BLaER1 treated with 17β-estradiol and CSF1 and Interleukin-3, amounts not matched to agents 10 nM and 100 nM (cell line): ENCODE data around the gene ITGA7.

ENCODE experiments used
- H3K27ac ChIP-seq, 11 experiments: shearing (Covaris generic); formaldehyde crosslinking; 2 replicates each; pipeline ENCODE4 v1.8.1; 2022
- H3K27me3 ChIP-seq, 11 experiments: shearing (Covaris generic); formaldehyde crosslinking; 2 replicates each; pipeline ENCODE4 v1.8.1; 2022
- H3K36me3 ChIP-seq, 11 experiments: shearing (Covaris generic); formaldehyde crosslinking; 2 replicates each; pipeline ENCODE4 v1.8.1; 2022
- H3K4me1 ChIP-seq, 10 experiments: shearing (Covaris generic); formaldehyde crosslinking; 2 replicates each; pipeline ENCODE4 v1.8.1; 2022
- H3K4me2 ChIP-seq, 11 experiments: shearing (Covaris generic); formaldehyde crosslinking; 2 replicates each; pipeline ENCODE4 v1.8.1; 2022
- H3K4me3 ChIP-seq, 10 experiments: shearing (Covaris generic); formaldehyde crosslinking; 2 replicates each; pipeline ENCODE4 v1.8.1; 2022
- H3K9ac ChIP-seq, 11 experiments: shearing (Covaris generic); formaldehyde crosslinking; 2 replicates each; pipeline ENCODE4 v1.8.1; 2022
- H3K9me3 ChIP-seq, 11 experiments: shearing (Covaris generic); formaldehyde crosslinking; replicated peaks in 1 of 11; 2 replicates each; pipeline ENCODE4 v1.8.1; 2022
- H4K20me1 ChIP-seq, 11 experiments: shearing (Covaris generic); formaldehyde crosslinking; 2 replicates each; pipeline ENCODE4 v1.8.1; 2022
- Cebpa-rat ChIP-seq, 11 experiments: shearing (Covaris generic); IDR thresholded peaks; 2 replicates each; pipeline ENCODE4 v1.8.1; 2022

Gene ITGA7

DNA sequence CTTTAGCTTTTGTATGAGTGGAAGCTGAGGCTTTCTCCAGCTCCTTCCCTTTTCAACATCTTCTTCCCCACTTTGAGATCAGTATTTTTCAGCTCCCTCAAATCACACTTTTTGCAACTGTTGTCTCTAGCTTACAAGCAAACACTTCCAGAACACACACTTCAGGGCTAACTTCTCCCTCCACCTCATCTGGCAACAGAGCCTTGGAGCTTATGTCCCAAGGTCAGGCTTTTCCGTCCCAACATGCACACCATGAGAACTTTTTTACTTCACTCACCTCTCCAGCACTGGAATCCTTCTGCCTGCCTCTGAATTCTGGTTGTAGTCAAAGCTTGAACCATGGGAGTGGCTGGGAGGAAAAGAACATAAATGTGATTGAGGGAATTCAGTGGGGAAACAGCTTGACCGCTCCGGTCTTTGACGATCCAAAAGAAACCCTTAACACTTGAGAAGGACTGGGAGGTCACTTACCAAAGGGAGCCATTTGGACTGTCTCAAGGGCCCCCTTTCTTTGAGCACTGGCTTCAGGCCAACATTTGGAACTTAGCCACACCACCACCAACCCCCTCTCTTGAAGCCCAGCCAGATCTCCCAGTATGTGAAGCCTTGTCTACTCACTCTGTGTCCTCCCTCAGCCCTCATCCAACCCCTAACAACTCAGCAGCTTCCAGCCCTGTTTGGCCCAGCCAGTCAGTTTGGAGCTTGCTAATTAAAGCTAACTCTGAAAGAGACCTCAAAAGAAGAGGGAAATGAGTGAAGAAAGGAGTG lies 4.3 kb upstream of the ITGA7 start:
- TF ChIP-seq Cebpa-rat (IDR thresholded peaks at IDR 0.05): no peak
- Histone ChIP-seq H3K4me2 (no peak overlapping the region), H4K20me1 (peaks cover 0 to 12% (median 0%) of the 10 kb centered on the region in 11 experiments; a peak in 4 of 22 replicates), H3K9me3 (no peaks in the 10 kb centered on the region), H3K4me1 (peaks cover 32 to 43% (median 41%) of the 10 kb centered on the region in 10 experiments), H3K27me3 (peaks cover 5 to 39% (median 6%) of the 10 kb centered on the region in 11 experiments), H3K9ac (no peak overlapping the region), H3K27ac (no peak overlapping the region), H3K36me3 (no peaks in the 10 kb centered on the region), H3K4me3 (no peak overlapping the region)

DNA sequence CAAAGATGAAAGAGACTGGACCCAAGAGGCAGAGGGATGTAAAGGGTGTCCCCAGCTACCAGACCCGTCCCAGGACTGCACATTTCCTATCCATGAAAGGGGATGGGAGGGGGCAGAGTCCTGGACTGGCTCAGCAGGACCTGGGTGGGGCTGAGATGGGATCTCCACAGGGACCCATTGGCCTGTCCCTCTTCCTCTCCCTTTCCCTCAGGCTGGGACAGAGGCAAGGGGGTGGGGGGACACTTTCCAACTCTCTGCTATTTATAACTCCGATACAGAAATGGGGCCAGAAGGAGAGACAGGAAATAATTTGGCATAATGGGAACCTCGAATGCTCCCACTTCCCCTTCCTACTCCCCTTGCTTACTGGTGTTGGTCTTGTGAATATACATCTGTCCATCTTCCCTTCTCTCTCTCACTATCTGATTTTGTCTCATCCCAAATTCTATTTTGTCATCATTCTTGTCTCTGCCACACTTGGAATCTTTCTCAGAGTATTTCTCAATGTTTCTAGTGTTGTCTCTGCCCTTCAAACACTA lies 1.1 kb upstream of the ITGA7 start:
- Histone ChIP-seq H3K4me1 (peaks cover 23 to 45% (median 40%) of the 10 kb centered on the region in 10 experiments), H3K27me3 (peaks cover 13 to 51% (median 14%) of the 10 kb centered on the region in 11 experiments), H4K20me1 (peaks cover 0 to 8% (median 0%) of the 10 kb centered on the region in 11 experiments; a peak in 2 of 22 replicates), H3K36me3 (no peaks in the 10 kb centered on the region), H3K4me3 (peak overlapping the region in 6 of 10 experiments; percentile 14 to 69 (median 54); a peak in 6 of 20 replicates), H3K9ac (no peak overlapping the region), H3K9me3 (no peaks in the 10 kb centered on the region), H3K27ac (no peak overlapping the region), H3K4me2 (peak overlapping the region; percentile 79 to 98 (median 95))
- TF ChIP-seq Cebpa-rat (IDR thresholded peaks at IDR 0.05): no peak

DNA sequence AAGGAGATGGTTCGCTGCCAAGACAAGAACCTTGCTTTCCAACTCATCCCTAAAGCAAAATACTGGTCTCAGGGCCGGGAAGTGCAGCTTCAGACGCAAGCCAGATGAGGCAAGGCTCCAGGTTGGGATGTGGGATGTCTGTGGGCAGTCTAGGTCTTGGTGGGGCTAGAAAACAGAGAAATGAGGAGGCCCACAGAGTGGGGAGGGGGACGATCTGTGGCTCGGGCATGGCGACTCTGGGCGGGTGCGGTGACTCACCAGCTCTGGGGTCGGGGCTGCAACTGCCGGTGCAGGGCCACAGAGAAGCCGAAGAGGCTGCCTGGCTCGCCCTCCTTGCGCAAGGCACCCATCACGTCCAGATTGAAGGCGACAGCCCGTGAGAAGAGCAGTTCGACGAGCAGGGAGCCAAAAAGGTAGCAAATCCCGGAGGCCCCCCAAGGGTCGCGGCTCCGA lies 459 bp downstream of the ITGA7 start:
- Histone ChIP-seq H3K36me3 (no peaks in the 10 kb centered on the region), H3K9ac (peak overlapping the region in 9 of 11 experiments; percentile 17 to 70 (median 53); a peak in 14 of 22 replicates), H4K20me1 (peaks cover 0 to 8% (median 0%) of the 10 kb centered on the region in 11 experiments; a peak in 2 of 22 replicates), H3K4me3 (peak overlapping the region; percentile 38 to 69 (median 56)), H3K9me3 (no peaks in the 10 kb centered on the region), H3K4me2 (peak overlapping the region; percentile 79 to 98 (median 95); a peak in 21 of 22 replicates), H3K27ac (0 out of 22 replicates have a peak overlapping the region, but pooled peaks of 1 of the 11 experiments have one; percentile 18), H3K4me1 (peaks cover 23 to 45% (median 40%) of the 10 kb centered on the region in 10 experiments), H3K27me3 (peaks cover 13 to 44% (median 14%) of the 10 kb centered on the region in 11 experiments)
- TF ChIP-seq Cebpa-rat (IDR thresholded peaks at IDR 0.05): peak in 3 of 11 experiments; percentile 9 to 58 (median 18); a peak in 1 of 22 replicates

DNA sequence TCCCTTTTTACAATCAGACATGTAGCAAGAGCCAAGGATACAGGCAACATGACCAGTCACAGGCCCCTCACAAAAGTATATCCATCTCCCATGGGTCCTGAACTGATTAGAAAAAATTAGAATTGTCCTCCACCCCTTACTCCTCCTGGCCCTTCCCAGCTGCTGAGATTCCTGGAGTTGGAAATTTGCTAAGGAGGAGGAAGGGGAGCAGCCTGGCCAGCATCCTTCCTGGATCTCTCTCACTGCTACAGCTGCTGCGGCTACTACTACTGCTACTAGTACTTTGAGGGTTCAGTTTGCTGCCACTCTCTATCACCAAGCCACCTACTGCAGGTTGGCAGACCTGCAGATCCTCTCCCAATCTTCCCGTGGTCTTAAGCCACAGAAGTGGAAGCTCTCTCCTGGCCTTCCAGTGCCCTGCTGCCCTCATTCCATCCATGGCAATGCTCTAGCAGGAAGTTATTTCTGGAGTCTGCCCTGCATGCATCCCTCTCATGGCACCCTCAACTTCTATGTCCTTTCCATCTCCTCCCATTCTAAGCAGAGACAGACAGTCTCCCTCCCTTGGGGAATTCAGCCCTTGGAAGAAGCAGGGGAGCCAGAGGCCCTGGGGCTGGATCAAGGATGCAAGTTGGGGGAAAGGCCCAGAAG lies 1.0 kb downstream of the ITGA7 start:
- H3K4me2 ChIP-seq: peak overlapping the region; percentile 79 to 98 (median 95); a peak in 21 of 22 replicates
- H3K36me3 ChIP-seq: no peaks in the 10 kb centered on the region
- peaks cover 13 to 39% (median 14%) of the 10 kb centered on the region in 11 experiments for H3K27me3 ChIP-seq
- TF ChIP-seq Cebpa-rat (IDR thresholded peaks at IDR 0.05): no peak
- peaks cover 0 to 8% (median 0%) of the 10 kb centered on the region in 11 experiments; a peak in 2 of 22 replicates for H4K20me1 ChIP-seq
- peak overlapping the region in 8 of 10 experiments; percentile 38 to 69 (median 57); a peak in 9 of 20 replicates for H3K4me3 ChIP-seq
- peaks cover 23 to 45% (median 40%) of the 10 kb centered on the region in 10 experiments for H3K4me1 ChIP-seq
- peak overlapping the region in 4 of 11 experiments; percentile 32 to 70 (median 66); a peak in 3 of 22 replicates for H3K9ac ChIP-seq
- H3K27ac ChIP-seq: 0 out of 22 replicates have a peak overlapping the region, but pooled peaks of 1 of the 11 experiments have one; percentile 18
- H3K9me3 ChIP-seq: no peaks in the 10 kb centered on the region

DNA sequence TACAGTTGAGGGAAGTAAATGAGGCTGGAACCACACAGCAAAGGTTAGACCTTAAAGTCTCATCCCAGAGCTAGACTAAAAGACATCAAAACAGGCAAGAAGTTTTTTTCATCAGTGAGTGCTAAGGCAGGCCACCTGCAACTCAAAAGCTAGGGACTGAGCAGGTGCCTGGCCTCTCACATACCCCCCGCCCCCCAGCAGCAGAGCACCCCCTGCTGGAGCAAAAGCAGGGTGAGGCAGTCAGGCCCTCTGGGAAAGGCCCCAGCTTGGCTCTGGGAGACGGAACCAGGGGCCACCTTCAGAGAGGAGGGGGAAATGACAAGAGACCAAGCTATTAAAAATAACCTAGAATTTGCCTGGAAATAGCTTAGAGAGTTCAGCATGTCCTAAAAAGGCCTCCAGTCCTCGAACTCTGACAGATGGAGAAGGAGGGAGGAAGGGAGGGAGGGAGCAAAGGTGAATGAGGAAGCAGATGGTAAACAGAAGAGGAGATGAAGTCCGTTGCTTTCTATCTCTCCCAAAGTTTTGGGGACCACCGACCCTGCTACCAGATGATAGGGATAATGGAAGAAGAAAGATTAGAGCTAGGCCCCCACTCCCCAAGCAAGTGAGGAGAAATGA lies 1.8 kb downstream of the ITGA7 start:
- Histone ChIP-seq H3K9me3 (no peaks in the 10 kb centered on the region), H3K4me2 (peak overlapping the region in 9 of 11 experiments; percentile 90 to 98 (median 95); a peak in 15 of 22 replicates), H3K9ac (no peak overlapping the region), H3K27ac (no peak overlapping the region), H3K4me3 (no peak overlapping the region), H3K27me3 (peaks cover 13 to 34% (median 14%) of the 10 kb centered on the region in 11 experiments), H4K20me1 (peaks cover 0 to 8% (median 0%) of the 10 kb centered on the region in 11 experiments; a peak in 2 of 22 replicates), H3K36me3 (no peaks in the 10 kb centered on the region), H3K4me1 (peaks cover 23 to 45% (median 42%) of the 10 kb centered on the region in 10 experiments)
- TF ChIP-seq Cebpa-rat (IDR thresholded peaks at IDR 0.05): no peak

DNA sequence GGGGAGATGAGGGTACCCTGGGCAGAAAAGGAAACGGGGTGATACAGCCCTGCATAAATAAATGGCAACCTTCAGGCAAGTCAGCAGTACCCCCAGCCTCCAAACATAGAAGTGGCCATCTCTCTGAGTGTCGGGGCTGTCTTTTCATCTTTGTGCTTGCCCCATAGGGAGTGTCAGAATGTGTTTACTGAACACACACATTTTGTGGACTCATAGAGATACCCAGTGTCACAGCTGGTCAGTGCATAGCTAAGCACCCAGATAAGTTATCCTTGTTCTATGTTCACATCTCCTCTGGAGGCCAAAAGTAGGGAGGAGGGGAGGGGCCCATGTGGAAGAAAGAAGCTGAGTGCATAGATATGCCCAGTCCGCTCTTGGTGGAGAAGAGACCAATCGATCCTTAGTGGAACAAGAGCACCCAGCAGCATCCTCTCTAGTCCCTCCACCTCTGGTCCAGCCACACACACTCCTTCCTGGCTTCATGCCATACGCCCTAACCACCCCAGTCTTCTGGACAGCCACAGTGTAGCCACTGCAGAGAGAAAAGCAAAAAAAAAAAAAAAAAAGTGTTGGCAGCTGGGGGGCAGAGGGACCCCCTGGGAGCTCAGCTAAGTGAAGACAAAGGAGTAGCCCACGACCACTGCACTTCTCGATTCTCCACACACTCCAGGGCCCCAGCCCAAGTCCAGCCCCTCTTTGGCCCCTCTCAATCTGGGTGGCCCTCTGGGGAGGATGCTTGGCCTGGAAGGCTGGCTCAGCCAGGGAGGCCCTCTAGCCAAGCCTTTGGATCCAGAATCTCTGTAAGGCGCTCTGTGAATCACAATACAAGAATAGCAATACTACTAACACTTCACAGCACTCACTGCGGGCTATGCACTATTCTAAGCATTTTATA lies 2.6 kb downstream of the ITGA7 start:
- Histone ChIP-seq H3K4me3 (no peak overlapping the region), H3K4me2 (peak overlapping the region in 3 of 11 experiments; percentile 19 to 93 (median 90); a peak in 2 of 22 replicates), H3K27ac (no peak overlapping the region), H3K36me3 (no peaks in the 10 kb centered on the region), H4K20me1 (peaks cover 0 to 8% (median 0%) of the 10 kb centered on the region in 11 experiments; a peak in 2 of 22 replicates), H3K9ac (no peak overlapping the region), H3K4me1 (peaks cover 23 to 50% (median 45%) of the 10 kb centered on the region in 10 experiments), H3K9me3 (no peaks in the 10 kb centered on the region), H3K27me3 (peaks cover 13 to 27% (median 14%) of the 10 kb centered on the region in 11 experiments)
- TF ChIP-seq Cebpa-rat (IDR thresholded peaks at IDR 0.05): no peak

DNA sequence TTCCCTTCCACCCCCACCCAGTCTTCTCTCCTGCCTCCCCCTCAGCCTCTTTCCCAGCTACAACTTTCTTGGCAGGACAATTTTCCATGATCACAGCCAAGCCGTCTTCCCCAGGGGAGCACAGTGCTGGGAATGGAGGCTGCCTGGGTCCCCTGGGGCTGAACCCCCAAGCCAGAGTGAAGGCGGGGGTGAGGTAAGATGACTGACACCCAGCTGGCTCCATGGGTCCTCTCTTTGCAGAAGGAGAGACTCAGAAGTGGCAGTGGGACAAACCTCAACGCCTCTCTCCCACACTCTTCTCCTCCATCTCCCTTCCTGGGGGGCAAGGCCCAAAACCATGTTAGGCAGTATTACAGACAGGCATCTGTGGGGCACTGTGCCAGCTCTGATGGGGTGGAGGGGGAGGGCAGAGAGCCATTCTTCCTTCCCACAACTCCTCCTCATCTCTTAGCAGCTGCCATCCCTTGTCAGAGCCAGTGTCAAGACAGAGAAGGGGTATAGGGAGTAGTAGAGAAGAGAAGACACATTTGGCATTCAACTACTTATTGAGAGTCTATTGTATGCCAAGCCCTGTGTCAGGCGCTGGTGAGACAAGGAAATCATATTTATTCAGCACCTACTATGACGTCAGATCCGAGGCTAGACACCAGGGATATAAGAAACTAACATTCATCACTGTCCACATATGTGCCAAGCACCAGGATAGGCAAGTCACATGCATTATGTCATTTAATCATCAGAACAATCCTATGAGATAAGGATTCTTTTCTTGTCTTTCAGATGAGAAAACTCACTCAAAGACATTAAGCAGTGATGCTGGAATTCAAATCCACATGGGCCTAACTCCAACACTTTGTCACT lies 3.6 kb downstream of the ITGA7 start:
- TF ChIP-seq Cebpa-rat (IDR thresholded peaks at IDR 0.05): no peak
- H3K9ac ChIP-seq: no peak overlapping the region
- no peaks in the 10 kb centered on the region for H3K9me3 ChIP-seq
- H3K4me3 ChIP-seq: no peak overlapping the region
- H3K27me3 ChIP-seq: peaks cover 13 to 18% (median 14%) of the 10 kb centered on the region in 11 experiments
- H3K4me1 ChIP-seq: peaks cover 16 to 42% (median 37%) of the 10 kb centered on the region in 10 experiments
- no peak overlapping the region for H3K4me2 ChIP-seq
- peaks cover 0 to 5% (median 0%) of the 10 kb centered on the region in 11 experiments; a peak in 2 of 22 replicates for H4K20me1 ChIP-seq
- H3K36me3 ChIP-seq: no peaks in the 10 kb centered on the region
- H3K27ac ChIP-seq: no peak overlapping the region
